Osteoblast (primary cell): ENCODE measurements around the gene SESN1. TPM values are rescaled to one million over a fixed set of nuclear protein-coding genes. Genes with fewer than 3 reads are reported as not detected.

Experiments
- DNase-seq: peaks from one replicate; pipeline ENCODE4 v3.0.0; 2011; ENCODE audit warnings: low spot score, mixed read lengths; ENCODE audit not compliant: insufficient read length; ENCODE audit errors: missing footprints
- H2AFZ ChIP-seq: 2 replicates; pipeline ENCODE4 v1.6.0; 2011; ENCODE audit warnings: mild to moderate bottlenecking, low read length
- H3K27ac ChIP-seq: 2 replicates; pipeline ENCODE4 v1.5.1; 2011; ENCODE audit warnings: mild to moderate bottlenecking, low read depth, low read length, moderate library complexity
- H3K27me3 ChIP-seq: 2 replicates; pipeline ENCODE4 v1.6.0; 2012; ENCODE audit warnings: mild to moderate bottlenecking, control low read depth, inconsistent platforms, low read length, moderate library complexity; ENCODE audit not compliant: insufficient read depth
- H3K36me3 ChIP-seq: 2 replicates; pipeline ENCODE4 v1.5.1; 2011; ENCODE audit warnings: mild to moderate bottlenecking, low read length, control low read depth, moderate library complexity; ENCODE audit not compliant: insufficient read depth
- H3K4me1 ChIP-seq: 2 replicates; pipeline ENCODE4 v1.5.1; 2011; ENCODE audit warnings: mild to moderate bottlenecking, low read length, control low read depth, moderate library complexity; ENCODE audit not compliant: insufficient read depth
- H3K4me2 ChIP-seq: 2 replicates; pipeline ENCODE4 v1.6.0; 2011; ENCODE audit warnings: mild to moderate bottlenecking, low read length; ENCODE audit not compliant: insufficient read depth
- H3K4me3 ChIP-seq: fragments of 200-600 bp; sonication (generic); 3 replicates; pipeline ENCODE4 v1.5.1; 2012; ENCODE audit warnings: mild to moderate bottlenecking, low read length, inconsistent platforms; ENCODE audit not compliant: insufficient read depth
- H3K79me2 ChIP-seq: 2 replicates; pipeline ENCODE4 v1.6.0; 2012; ENCODE audit warnings: mild to moderate bottlenecking, low read length, control low read depth, inconsistent platforms; ENCODE audit not compliant: insufficient read depth
- H3K9me3 ChIP-seq: 2 replicates; pipeline ENCODE4 v1.5.1; 2011; ENCODE audit warnings: low read depth, low read length, control low read depth
- H4K20me1 ChIP-seq: 2 replicates; pipeline ENCODE4 v1.6.0; 2012; ENCODE audit warnings: mild to moderate bottlenecking, low read length, control low read depth; ENCODE audit not compliant: insufficient read depth
- total RNA-seq: library from RNA; depleted of rRNA; stranded (reverse); fragments of >200 nt; gene quantifications from 2 replicates; pipeline ENCODE4 v1.2.3, GENCODE V29; 2012
- TF ChIP-seq, protein P1 (sequence below): IDR thresholded peaks from 2 replicates; pipeline ENCODE4 v1.5.1; 2011; ENCODE audit warnings: mild to moderate bottlenecking, low read depth, low read length, moderate library complexity; ENCODE audit errors: extremely low read depth

Gene SESN1
- total RNA-seq, 1 donor, result 26.1 TPM

DNA sequence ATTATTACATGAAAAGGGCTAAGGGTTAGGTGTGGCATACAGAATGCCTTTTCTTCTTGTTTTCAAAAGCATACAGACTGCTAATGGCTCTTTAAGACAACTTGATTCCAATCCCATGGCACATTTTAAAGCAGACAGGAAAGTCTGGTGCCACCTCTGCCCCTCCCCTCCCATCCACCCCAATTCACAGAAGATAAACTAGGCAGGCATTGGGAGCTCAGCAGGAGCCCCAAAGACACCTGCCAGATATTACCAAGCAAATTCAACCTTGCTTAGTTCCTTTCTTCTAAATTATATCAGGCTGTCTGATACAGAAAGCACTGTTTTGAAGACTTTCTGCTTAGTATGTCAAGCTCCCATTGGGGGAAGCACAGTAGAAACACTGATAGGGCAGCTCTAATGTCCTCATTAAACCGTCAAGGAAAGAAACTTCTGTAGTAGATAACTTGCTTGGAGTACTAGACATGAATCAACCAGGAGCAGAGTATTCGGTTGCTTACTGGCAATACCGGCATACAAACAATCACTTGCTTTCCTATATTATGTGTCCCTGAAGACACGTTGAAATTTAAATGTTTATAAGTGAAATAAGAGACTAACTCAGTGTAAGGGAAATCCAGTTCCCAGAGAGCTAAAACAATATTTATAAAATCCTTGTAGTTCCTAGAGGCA is 13.0 kb downstream of the SESN1 start:
- TF ChIP-seq, protein P1, sequence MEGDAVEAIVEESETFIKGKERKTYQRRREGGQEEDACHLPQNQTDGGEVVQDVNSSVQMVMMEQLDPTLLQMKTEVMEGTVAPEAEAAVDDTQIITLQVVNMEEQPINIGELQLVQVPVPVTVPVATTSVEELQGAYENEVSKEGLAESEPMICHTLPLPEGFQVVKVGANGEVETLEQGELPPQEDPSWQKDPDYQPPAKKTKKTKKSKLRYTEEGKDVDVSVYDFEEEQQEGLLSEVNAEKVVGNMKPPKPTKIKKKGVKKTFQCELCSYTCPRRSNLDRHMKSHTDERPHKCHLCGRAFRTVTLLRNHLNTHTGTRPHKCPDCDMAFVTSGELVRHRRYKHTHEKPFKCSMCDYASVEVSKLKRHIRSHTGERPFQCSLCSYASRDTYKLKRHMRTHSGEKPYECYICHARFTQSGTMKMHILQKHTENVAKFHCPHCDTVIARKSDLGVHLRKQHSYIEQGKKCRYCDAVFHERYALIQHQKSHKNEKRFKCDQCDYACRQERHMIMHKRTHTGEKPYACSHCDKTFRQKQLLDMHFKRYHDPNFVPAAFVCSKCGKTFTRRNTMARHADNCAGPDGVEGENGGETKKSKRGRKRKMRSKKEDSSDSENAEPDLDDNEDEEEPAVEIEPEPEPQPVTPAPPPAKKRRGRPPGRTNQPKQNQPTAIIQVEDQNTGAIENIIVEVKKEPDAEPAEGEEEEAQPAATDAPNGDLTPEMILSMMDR, result no peak
- Histone ChIP-seq H3K9me3 (no peaks in the 10 kb centered on the region), H3K36me3 (no peaks in the 10 kb centered on the region), H3K4me1 (peaks cover 6% of the 10 kb centered on the region), H3K27ac (no peak overlapping the region), H4K20me1 (no peaks in the 10 kb centered on the region), H3K4me3 (no peak overlapping the region), H3K4me2 (no peak overlapping the region), H3K79me2 (peaks cover 2% of the 10 kb centered on the region), H2AFZ (no peak overlapping the region), H3K27me3 (no peaks in the 10 kb centered on the region)
- no peak for DNase-seq

DNA sequence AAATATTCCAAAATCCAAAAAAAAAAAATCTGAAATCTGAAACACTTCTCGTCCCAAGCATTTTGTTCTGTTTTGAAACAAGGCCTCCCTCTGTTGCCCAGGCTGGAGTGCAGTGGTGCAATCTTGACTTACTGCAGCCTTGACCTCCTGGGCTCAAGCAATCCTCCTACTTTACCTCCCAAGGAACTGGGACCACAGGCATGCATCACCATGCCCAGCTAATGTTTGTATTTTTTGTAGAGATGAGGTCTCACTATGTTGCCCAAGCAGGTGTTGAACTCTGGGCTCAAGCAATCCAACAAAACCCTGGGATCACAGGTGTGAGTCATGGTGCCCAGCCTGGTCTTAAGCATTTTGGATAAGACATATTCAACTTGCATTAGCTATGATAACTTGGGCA is 13.6 kb downstream of the SESN1 start:
- TF ChIP-seq, protein P1, result no peak
- Histone ChIP-seq H3K4me1 (peaks cover 10% of the 10 kb centered on the region), H3K9me3 (no peaks in the 10 kb centered on the region), H3K27ac (no peak overlapping the region), H2AFZ (no peak overlapping the region), H4K20me1 (no peaks in the 10 kb centered on the region), H3K79me2 (peaks cover 2% of the 10 kb centered on the region), H3K4me2 (no peak overlapping the region), H3K4me3 (no peak overlapping the region), H3K36me3 (no peaks in the 10 kb centered on the region), H3K27me3 (no peaks in the 10 kb centered on the region)
- DNase-seq, result no peak

DNA sequence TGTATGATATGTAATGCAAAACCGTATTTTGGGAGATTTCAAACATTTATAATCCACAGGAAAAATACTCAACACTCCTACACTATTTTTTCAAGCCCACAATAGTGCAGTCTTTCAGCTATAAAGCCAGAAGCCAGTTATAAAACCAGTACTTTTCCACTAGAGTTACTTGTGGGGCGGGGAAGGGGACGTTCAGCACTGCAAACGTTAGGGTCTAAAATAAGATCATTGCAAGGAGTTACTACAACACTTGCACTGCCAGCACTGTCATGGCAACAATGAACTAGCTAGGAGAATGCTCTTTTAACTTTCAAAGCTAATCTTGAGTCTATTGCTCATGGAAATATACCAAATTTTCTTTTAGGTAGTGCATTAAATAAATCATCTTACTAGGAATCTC is 14.7 kb downstream of the SESN1 start:
- H3K9me3 ChIP-seq, result no peaks in the 10 kb centered on the region
- peaks cover 15% of the 10 kb centered on the region for H3K4me1 ChIP-seq
- H3K4me3 ChIP-seq, result no peak overlapping the region
- H4K20me1 ChIP-seq, result no peaks in the 10 kb centered on the region
- H2AFZ ChIP-seq, result no peak overlapping the region
- peaks cover 2% of the 10 kb centered on the region for H3K79me2 ChIP-seq
- TF ChIP-seq, protein P1, result no peak
- no peaks in the 10 kb centered on the region for H3K27me3 ChIP-seq
- H3K36me3 ChIP-seq, result no peaks in the 10 kb centered on the region
- no peak overlapping the region for H3K4me2 ChIP-seq
- no peak overlapping the region for H3K27ac ChIP-seq
- no peak for DNase-seq

DNA sequence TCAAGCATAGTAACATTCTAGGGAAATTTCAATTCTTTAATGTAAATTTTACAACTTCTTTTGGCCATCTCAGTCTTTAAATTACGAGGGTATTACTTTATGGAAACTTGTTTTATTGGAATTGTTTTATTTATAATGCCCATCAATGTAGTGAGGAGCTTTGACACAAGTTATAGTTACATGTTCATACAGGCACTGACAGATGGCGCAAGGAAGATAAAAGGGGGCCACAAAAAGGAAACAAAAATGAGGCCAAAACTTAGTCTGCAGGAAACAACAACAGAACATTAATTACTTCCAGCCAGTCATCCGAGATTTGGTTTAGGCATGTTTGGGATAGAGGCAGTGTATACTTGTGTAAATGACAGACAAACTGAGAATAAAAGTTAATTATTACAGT is 18.3 kb downstream of the SESN1 start:
- H3K27ac ChIP-seq, result no peak overlapping the region
- H3K79me2 ChIP-seq, result peaks cover 2% of the 10 kb centered on the region
- TF ChIP-seq, protein P1, result no peak
- no peak overlapping the region for H3K4me2 ChIP-seq
- no peaks in the 10 kb centered on the region for H4K20me1 ChIP-seq
- H2AFZ ChIP-seq, result no peak overlapping the region
- no peak overlapping the region for H3K4me3 ChIP-seq
- H3K9me3 ChIP-seq, result no peaks in the 10 kb centered on the region
- H3K36me3 ChIP-seq, result no peaks in the 10 kb centered on the region
- no peak for DNase-seq
- no peaks in the 10 kb centered on the region for H3K27me3 ChIP-seq
- peaks cover 16% of the 10 kb centered on the region for H3K4me1 ChIP-seq
